Natural killer cell (primary cell): Measurements from ENCODE around the gene SLC46A3. TPM values are rescaled to one million over a fixed set of nuclear protein-coding genes. Genes with fewer than 3 reads are reported as not detected.
A peak's percentile ranks its signal among the peaks of the same experiment; 100 is the strongest.

Experiments used
- ATAC-seq, 3 donors: fragments of 150-1000 bp in 2 of 3; fragments of 200-7000 bp in 1 of 3; cut with Tn5 transposase; 1 replicate in 1 of 3; 2 replicates in 2 of 3; pipeline ENCODE4 v1.10.0; 2021; ENCODE audit warnings: mild to moderate bottlenecking in 2 of 3, moderate library complexity in 2 of 3
- DNase-seq, 2 donors: peaks; one replicate each; pipeline versions ENCODE4 v3.0.0 to v3.0.0-alpha.2; 2013 to 2021; ENCODE audit warnings: mixed read lengths in 1 of 2
- H3K27ac ChIP-seq: one replicate; pipeline ENCODE4 v1.5.1; 2013; ENCODE audit warnings: mild to moderate bottlenecking, low read length
- H3K27me3 ChIP-seq: one replicate; pipeline ENCODE4 v1.6.1; 2013; ENCODE audit warnings: low read length; ENCODE audit not compliant: control insufficient read depth, insufficient read depth
- H3K36me3 ChIP-seq: one replicate; pipeline ENCODE4 v1.6.1; 2013; ENCODE audit warnings: low read length; ENCODE audit not compliant: control insufficient read depth, insufficient read depth
- H3K4me1 ChIP-seq: one replicate; pipeline ENCODE4 v1.6.1; 2013; ENCODE audit warnings: low read length; ENCODE audit not compliant: control insufficient read depth, insufficient read depth
- H3K4me3 ChIP-seq: one replicate; pipeline ENCODE4 v1.5.1; 2013; ENCODE audit warnings: low read length
- H3K9me3 ChIP-seq: one replicate; pipeline ENCODE4 v1.6.1; 2013; ENCODE audit warnings: low read length; ENCODE audit not compliant: control insufficient read depth, insufficient read depth
- H3K27ac Mint-ChIP-seq, 2 donors: one replicate each; pipeline ENCODE4 v1.8.0; 2022; ENCODE audit warnings: mild to moderate bottlenecking in 2 of 2, mixed read lengths in 2 of 2, moderate library complexity in 1 of 2
- H3K27me3 Mint-ChIP-seq, 2 donors: one replicate each; pipeline ENCODE4 v1.8.0; 2022; ENCODE audit warnings: low read depth in 2 of 2, mixed read lengths in 2 of 2
- H3K36me3 Mint-ChIP-seq: one replicate; pipeline ENCODE4 v1.8.0; 2022; ENCODE audit warnings: mixed read lengths
- H3K4me1 Mint-ChIP-seq, 2 donors: one replicate each; pipeline ENCODE4 v1.8.0; 2022; ENCODE audit warnings: mixed read lengths in 2 of 2
- H3K4me3 Mint-ChIP-seq: one replicate; pipeline ENCODE4 v1.8.0; 2022; ENCODE audit warnings: mild to moderate bottlenecking, moderate library complexity, mixed read lengths
- H3K9me3 Mint-ChIP-seq, 2 donors: one replicate each; pipeline ENCODE4 v1.8.0; 2022; ENCODE audit warnings: mixed read lengths in 2 of 2
- CTCF ChIP-seq: fragments of 200-600 bp; IDR thresholded peaks from one replicate; pipeline ENCODE4 v1.8.0; 2022; ENCODE audit warnings: antibody characterized with exemption
- WGBS: methylation state at CpG from one replicate; pipeline ENCODE4 v1.1.7; 2013; ENCODE audit warnings: missing lambda C conversion rate; ENCODE audit not compliant: insufficient coverage; 5-methylcytosine and 5-hydroxymethylcytosine counted together
- intact Hi-C: fragments of 100-400 bp; cut with micrococcal nuclease; formaldehyde crosslinking; loops from one replicate; pipeline ENCODE4 v1.14.2; 2022
- total RNA-seq, 4 donors: library from RNA; stranded (reverse); fragments of 120-200 nt in 1 of 4; gene quantifications; one replicate each; pipeline versions ENCODE4 v1.2.3 to v1.2.4, GENCODE V29; 2013 to 2022

SLC46A3 gene
- total RNA-seq, 3 donors from 2014 or later (not counting 1 experiment from before 2014, with no cell fraction given): 9.7 to 16.2 (median 11.9) TPM

GRCh38 chr13:28747851-28748250 is 29.1 kb upstream of the SLC46A3 start:
- Mint-ChIP-seq H3K4me3 (no peak overlapping the region), H3K4me1 (peaks cover 0 to 5% of the 10 kb centered on the region in 2 donors), H3K36me3 (no peaks in the 10 kb centered on the region), H3K27ac (no peak overlapping the region), H3K9me3 (no peaks in the 10 kb centered on the region), H3K27me3 (peaks cover 7 to 15% of the 10 kb centered on the region in 2 donors)
- H3K27me3 ChIP-seq: no peaks in the 10 kb centered on the region
- no peak overlapping the region for H3K4me3 ChIP-seq
- no peak for DNase-seq
- no peaks in the 10 kb centered on the region for H3K9me3 ChIP-seq
- no peak for TF ChIP-seq CTCF
- no peaks in the 10 kb centered on the region for H3K36me3 ChIP-seq
- 86% methylated on average over 1 of the region's 1 CpG for WGBS
- no peak for ATAC-seq
- H3K27ac ChIP-seq: no peak overlapping the region
- no peaks in the 10 kb centered on the region for H3K4me1 ChIP-seq
- intact Hi-C loops: no loop called here

- DNase-seq (no peak), ATAC-seq (no peak)
- Mint-ChIP-seq H3K27ac (no peak overlapping the region), H3K27me3 (peaks cover 10 to 15% of the 10 kb centered on the region in 2 donors), H3K36me3 (no peaks in the 10 kb centered on the region), H3K9me3 (no peaks in the 10 kb centered on the region), H3K4me1 (peaks cover 0 to 5% of the 10 kb centered on the region in 2 donors), H3K4me3 (no peak overlapping the region)
- 89% methylated on average over 4 of the region's 4 CpGs for WGBS
- no peak overlapping the region for H3K4me3 ChIP-seq
- H3K27ac ChIP-seq: no peak overlapping the region
- intact Hi-C loops: no loop called here
- H3K27me3 ChIP-seq: no peaks in the 10 kb centered on the region
- no peak for TF ChIP-seq CTCF
- H3K4me1 ChIP-seq: no peaks in the 10 kb centered on the region
- no peaks in the 10 kb centered on the region for H3K9me3 ChIP-seq
- H3K36me3 ChIP-seq: no peaks in the 10 kb centered on the region
Measured at GRCh38 chr13:28746287-28746612, 27.5 kb upstream of the SLC46A3 start.

- no peak overlapping the region for H3K27ac ChIP-seq
- no peaks in the 10 kb centered on the region for H3K36me3 Mint-ChIP-seq
- H3K9me3 ChIP-seq: no peaks in the 10 kb centered on the region
- H3K27ac Mint-ChIP-seq: no peak overlapping the region
- no peaks in the 10 kb centered on the region for H3K27me3 ChIP-seq
- WGBS: 19% methylated on average over 6 of the region's 6 CpGs
- H3K4me1 Mint-ChIP-seq: peaks cover 0 to 5% of the 10 kb centered on the region in 2 donors
- H3K36me3 ChIP-seq: no peaks in the 10 kb centered on the region
- no peak for TF ChIP-seq CTCF
- H3K4me3 Mint-ChIP-seq: no peak overlapping the region
- H3K4me1 ChIP-seq: no peaks in the 10 kb centered on the region
- peak in 1 of 3 donors; percentile 39 for ATAC-seq
- intact Hi-C loops: no loop called here
- H3K4me3 ChIP-seq: no peak overlapping the region
- H3K27me3 Mint-ChIP-seq: peaks cover 10 to 11% of the 10 kb centered on the region in 2 donors
- no peaks in the 10 kb centered on the region for H3K9me3 Mint-ChIP-seq
- no peak for DNase-seq
Measured at GRCh38 chr13:28744656-28745055, 25.9 kb upstream of the SLC46A3 start.

- DNase-seq: no peak
Measured at GRCh38 chr13:28744091-28744536, 25.3 kb upstream of the SLC46A3 start.

More at GRCh38 chr13:28744091-28744536, 25.3 kb upstream of the SLC46A3 start:
- Mint-ChIP-seq H3K4me1 (peaks cover 0 to 5% of the 10 kb centered on the region in 2 donors), H3K27me3 (peaks cover 10 to 11% of the 10 kb centered on the region in 2 donors), H3K36me3 (no peaks in the 10 kb centered on the region), H3K9me3 (no peaks in the 10 kb centered on the region), H3K4me3 (no peak overlapping the region), H3K27ac (no peak overlapping the region)
- ATAC-seq: no peak
- Histone ChIP-seq H3K9me3 (no peaks in the 10 kb centered on the region), H3K36me3 (no peaks in the 10 kb centered on the region), H3K4me1 (no peaks in the 10 kb centered on the region), H3K4me3 (no peak overlapping the region), H3K27ac (no peak overlapping the region), H3K27me3 (no peaks in the 10 kb centered on the region)
- 81% methylated on average over 4 of the region's 6 CpGs for WGBS
- intact Hi-C loops: no loop called here
- no peak for TF ChIP-seq CTCF
